IMR-90 (cell line): ENCODE data around the gene LBHD2.

ENCODE experiments used
- POLR2A ChIP-seq: IDR thresholded peaks from 2 replicates; pipeline ENCODE4 v1.6.1; 2012; ENCODE audit warnings: mild to moderate bottlenecking, low read depth, low read length
- RCOR1 ChIP-seq: IDR thresholded peaks from 2 replicates; pipeline ENCODE4 v1.6.1; 2012; ENCODE audit warnings: mild to moderate bottlenecking, low read length, improper control_type of control experiment; ENCODE audit not compliant: insufficient replicate concordance
- TF ChIP-seq, protein P1 (sequence below): conservative IDR thresholded peaks from 2 replicates; pipeline ENCODE4 v1.5.1; 2012; ENCODE audit warnings: mild to moderate bottlenecking, low read depth, low read length, improper control_type of control experiment

DNA sequence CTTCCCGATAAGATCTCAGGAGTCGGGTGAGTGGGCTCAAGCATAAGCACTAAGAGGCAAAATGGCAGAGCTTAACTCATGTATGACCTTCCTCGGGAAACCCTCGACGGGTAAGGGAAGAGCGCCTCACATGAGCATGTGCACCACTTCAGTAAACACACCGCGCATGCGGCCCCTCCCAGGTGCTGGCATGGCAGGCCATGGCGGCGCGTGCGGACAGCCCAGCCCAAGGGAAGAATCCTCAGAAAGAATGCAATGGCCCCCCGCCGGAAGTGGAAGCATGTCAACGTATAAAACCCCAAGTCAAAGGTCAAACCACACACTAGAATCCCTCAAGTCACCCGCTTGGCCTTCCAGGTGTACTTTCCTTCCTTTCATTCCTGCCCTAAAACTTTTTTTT is 32.6 kb downstream of the LBHD2 start:
- no peak for TF ChIP-seq RCOR1
- TF ChIP-seq POLR2A, result no peak
- TF ChIP-seq, protein P1, sequence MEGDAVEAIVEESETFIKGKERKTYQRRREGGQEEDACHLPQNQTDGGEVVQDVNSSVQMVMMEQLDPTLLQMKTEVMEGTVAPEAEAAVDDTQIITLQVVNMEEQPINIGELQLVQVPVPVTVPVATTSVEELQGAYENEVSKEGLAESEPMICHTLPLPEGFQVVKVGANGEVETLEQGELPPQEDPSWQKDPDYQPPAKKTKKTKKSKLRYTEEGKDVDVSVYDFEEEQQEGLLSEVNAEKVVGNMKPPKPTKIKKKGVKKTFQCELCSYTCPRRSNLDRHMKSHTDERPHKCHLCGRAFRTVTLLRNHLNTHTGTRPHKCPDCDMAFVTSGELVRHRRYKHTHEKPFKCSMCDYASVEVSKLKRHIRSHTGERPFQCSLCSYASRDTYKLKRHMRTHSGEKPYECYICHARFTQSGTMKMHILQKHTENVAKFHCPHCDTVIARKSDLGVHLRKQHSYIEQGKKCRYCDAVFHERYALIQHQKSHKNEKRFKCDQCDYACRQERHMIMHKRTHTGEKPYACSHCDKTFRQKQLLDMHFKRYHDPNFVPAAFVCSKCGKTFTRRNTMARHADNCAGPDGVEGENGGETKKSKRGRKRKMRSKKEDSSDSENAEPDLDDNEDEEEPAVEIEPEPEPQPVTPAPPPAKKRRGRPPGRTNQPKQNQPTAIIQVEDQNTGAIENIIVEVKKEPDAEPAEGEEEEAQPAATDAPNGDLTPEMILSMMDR, result no peak
